ENCODE results near the gene TSPEAR. TPM values are rescaled to one million over a fixed set of nuclear protein-coding genes. Genes with fewer than 3 reads are reported as not detected.
"Not testable (repeated sequence)": the region's sequence is repeated elsewhere in the genome, so short reads cannot be mapped to it uniquely, and the experiment has no call there.

Gene TSPEAR
- total RNA-seq, 2 donors from 2014 or later, result not detected

GRCh38 chr21:44687671-44688070, 23.7 kb downstream of the TSPEAR start:
- H3K9me3 ChIP-seq (ENCODE audit: control insufficient read depth, low read length, poor library complexity, severe bottlenecking), result no peaks in the 10 kb centered on the region
- no peak overlapping the region for H3K4me3 Mint-ChIP-seq
- peaks cover 32% of the 10 kb centered on the region for H3K27me3 Mint-ChIP-seq
- H3K4me1 Mint-ChIP-seq, result peaks cover 17% of the 10 kb centered on the region
- no peak for DNase-seq
- ATAC-seq, result no peak
- no peak overlapping the region for H3K27ac Mint-ChIP-seq
- peaks cover 7% of the 10 kb centered on the region for H3K36me3 Mint-ChIP-seq (ENCODE audit: low read depth)

DNA sequence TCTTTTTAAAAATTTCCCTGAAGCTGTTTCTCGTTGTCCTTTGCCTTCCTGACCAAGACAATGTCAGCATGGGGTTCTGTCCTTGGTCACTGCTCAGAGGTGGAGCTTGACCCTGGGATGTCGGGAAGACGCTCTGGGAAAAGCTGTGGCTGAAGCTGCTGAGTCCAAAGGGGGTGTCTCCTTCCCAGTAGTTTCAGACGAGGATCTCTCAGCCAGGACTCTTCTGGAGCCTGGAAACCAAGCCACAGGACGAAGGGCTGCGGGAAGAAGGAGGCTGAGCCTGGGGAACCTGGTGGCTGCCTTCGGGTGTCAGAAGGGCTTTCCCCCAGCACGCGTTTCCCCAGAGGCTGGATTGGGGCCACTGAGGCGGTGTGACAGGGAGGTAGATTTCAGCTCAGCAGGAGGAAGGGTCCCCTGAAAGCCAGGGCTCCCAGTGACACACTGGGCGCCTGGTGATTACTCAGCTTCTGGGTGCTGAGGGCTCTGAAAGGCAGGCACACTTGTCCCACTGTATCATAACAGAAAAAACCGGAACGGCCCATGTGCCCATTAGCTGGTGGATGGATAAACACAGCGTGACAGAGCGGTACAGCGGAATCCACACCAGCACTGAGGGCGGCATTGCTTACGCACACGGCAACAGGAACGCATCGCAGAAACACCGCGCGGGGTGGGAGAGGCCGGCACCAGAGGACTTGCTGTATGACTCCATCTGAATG, 24.4 kb downstream of the TSPEAR start:
- no peak overlapping the region for H3K4me3 Mint-ChIP-seq
- peaks cover 38% of the 10 kb centered on the region for H3K27me3 Mint-ChIP-seq
- H3K36me3 Mint-ChIP-seq (ENCODE audit: low read depth), result peaks cover 7% of the 10 kb centered on the region
- H3K4me1 Mint-ChIP-seq, result peaks cover 17% of the 10 kb centered on the region
- H3K9me3 ChIP-seq (ENCODE audit: control insufficient read depth, low read length, poor library complexity, severe bottlenecking), result no peaks in the 10 kb centered on the region
- DNase-seq (no peak), ATAC-seq (no peak)
- H3K27ac Mint-ChIP-seq, result peak overlapping the region; percentile 51

DNA sequence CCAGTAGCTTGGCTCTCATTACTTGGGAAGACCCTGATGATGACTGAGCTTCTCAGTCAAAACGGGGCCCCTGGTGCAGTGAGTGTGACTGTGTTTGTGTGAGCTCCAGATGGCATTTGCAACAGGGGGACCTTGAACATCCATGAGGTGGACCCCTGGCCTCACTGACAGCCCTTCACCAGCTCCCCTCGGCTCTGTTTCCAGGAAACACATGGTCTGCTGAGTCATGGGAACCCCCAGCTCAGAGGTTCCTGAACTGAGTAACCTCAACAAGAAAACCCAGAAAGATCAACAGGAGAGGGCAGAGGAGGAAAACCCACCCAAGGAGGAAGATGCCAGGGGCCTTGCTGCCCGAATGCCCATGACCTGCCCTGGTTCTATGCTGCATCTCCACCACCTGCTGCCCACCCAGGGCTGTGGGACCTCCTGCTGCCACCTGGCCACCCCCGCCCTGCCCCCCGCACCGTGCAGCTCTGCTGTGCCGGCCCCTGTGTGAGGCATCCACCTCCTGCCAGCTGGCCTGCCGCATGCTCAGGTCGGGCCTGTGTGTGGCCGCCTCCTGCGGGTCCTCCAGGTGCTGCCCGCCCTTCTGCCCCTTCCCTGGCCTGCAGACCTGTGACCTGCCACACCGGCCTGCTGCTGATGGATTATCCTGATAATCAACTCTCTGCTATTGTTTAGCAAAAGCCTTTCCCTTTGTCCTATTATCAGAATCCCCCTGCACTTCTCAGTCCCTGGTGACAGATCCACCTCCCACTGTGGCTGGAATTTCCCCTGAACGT, 25.2 kb downstream of the TSPEAR start:
- H3K9me3 ChIP-seq (ENCODE audit: control insufficient read depth, low read length, poor library complexity, severe bottlenecking), result no peaks in the 10 kb centered on the region
- DNase-seq, result no peak
- Mint-ChIP-seq H3K36me3 (ENCODE audit: low read depth) (peaks cover 7% of the 10 kb centered on the region), H3K4me1 (peaks cover 14% of the 10 kb centered on the region), H3K4me3 (no peak overlapping the region), H3K27me3 (peaks cover 43% of the 10 kb centered on the region), H3K27ac (peak overlapping the region; percentile 51)
- ATAC-seq, result no peak

- not testable (repeated sequence) for H3K4me3 Mint-ChIP-seq; ATAC-seq; H3K36me3 Mint-ChIP-seq (ENCODE audit: low read depth); H3K9me3 ChIP-seq (ENCODE audit: control insufficient read depth, low read length, poor library complexity, severe bottlenecking); DNase-seq; H3K27ac Mint-ChIP-seq
- H3K4me1 Mint-ChIP-seq, result peaks cover 14% of the 10 kb centered on the region
- H3K27me3 Mint-ChIP-seq, result peaks cover 50% of the 10 kb centered on the region
Measured at GRCh38 chr21:44685050-44685449, 26.3 kb downstream of the TSPEAR start.

DNA sequence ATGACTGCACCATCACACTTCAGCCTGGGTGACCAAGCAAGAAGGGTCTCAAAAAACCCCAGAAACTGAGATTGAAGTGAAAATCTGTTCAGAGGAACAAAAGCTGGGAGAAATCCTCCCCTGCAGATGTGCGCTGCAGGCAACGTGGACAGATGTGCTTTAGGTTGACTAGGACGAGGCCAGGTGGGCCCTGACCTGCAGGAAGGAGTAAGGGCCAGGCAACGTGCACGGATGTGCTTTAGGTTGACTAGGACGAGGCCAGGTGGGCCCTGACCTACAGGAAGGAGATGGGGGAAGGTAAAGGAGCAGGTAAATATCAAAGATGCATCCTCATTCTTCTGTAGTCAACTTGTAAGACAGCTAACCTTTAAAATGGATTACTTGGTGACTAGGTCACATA, 26.9 kb downstream of the TSPEAR start:
- Mint-ChIP-seq H3K36me3 (ENCODE audit: low read depth) (peaks cover 7% of the 10 kb centered on the region), H3K4me3 (no peak overlapping the region), H3K27ac (no peak overlapping the region), H3K4me1 (peaks cover 14% of the 10 kb centered on the region), H3K27me3 (peaks cover 48% of the 10 kb centered on the region)
- ATAC-seq (no peak), DNase-seq (no peak)
- H3K9me3 ChIP-seq (ENCODE audit: control insufficient read depth, low read length, poor library complexity, severe bottlenecking), result no peaks in the 10 kb centered on the region

DNA sequence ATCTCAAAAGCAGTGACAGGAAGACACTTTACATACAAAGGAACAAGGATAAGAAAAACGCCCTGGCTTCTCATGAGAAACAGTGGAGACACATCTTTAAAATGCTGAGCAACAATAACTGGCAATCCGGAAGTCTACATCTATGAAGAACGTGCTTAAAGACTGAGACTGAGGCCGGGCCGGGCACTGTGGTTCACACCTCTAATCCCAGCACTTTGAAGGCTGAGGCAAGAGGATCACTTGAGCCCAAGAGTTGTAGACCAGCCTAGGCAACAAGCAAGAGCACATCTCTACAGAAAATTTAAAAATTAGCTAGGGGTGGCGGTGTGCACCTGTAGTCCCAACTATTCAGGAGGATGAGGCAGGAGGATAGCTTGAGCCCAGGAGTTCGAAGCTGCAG, 27.3 kb downstream of the TSPEAR start:
- ATAC-seq (no peak), DNase-seq (no peak)
- Mint-ChIP-seq H3K4me1 (peaks cover 14% of the 10 kb centered on the region), H3K27ac (no peak overlapping the region), H3K4me3 (no peak overlapping the region), H3K27me3 (peaks cover 48% of the 10 kb centered on the region), H3K36me3 (ENCODE audit: low read depth) (peaks cover 7% of the 10 kb centered on the region)
- H3K9me3 ChIP-seq (ENCODE audit: control insufficient read depth, low read length, poor library complexity, severe bottlenecking), result no peaks in the 10 kb centered on the region

DNA sequence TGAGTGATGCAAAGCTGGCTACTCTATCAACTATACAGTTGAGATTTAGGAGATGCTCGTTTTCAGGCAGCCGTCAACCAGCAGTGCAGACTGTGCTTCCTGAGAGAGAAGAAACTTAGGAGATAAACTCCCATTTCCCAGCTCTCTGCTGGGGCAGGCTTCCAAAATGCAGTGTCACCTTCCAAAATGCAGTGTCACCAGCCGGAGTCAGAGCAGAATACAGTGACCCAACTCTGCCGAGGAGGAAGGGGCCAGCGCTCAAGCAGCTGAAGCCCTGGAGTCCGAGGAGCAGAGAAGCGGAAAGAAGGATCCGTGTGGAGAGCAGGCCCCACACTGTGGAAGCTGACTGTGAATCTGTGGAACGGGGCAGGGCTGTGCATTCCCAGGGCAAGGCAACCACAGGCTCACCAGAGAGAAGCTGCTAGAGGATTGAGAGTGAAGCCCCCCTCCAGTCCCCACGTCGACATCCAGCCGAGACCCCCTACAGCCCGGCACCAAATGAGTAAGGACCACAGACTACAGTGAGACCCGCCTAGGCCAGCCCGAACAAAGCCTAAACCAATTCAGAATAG, 28.7 kb downstream of the TSPEAR start:
- H3K36me3 Mint-ChIP-seq (ENCODE audit: low read depth), result peaks cover 7% of the 10 kb centered on the region

GRCh38 chr21:44681861-44682579, 29.4 kb downstream of the TSPEAR start, which contains the start of gene KRTAP12-1:
Gene KRTAP12-1, minus strand, starts transcription at chr21:44682163. Its CDS starts 40 bp downstream, at chr21:44682123.
- Mint-ChIP-seq H3K4me1 (peaks cover 14% of the 10 kb centered on the region), H3K27ac (no peak within 1 kb of the TSS), H3K27me3 (peaks cover 46% of the 10 kb centered on the region), H3K4me3 (no peak within 1 kb of the TSS), H3K36me3 (ENCODE audit: low read depth) (peaks cover 7% of the 10 kb centered on the region)
- DNase-seq (no peak), ATAC-seq (no peak)
- H3K9me3 ChIP-seq (ENCODE audit: control insufficient read depth, low read length, poor library complexity, severe bottlenecking), result no peaks in the 10 kb centered on the region

More for the DNA sequence above, 28.7 kb downstream of the TSPEAR start:
- ATAC-seq (no peak), DNase-seq (no peak)
- no peak overlapping the region for H3K27ac Mint-ChIP-seq
- peaks cover 14% of the 10 kb centered on the region for H3K4me1 Mint-ChIP-seq
- H3K4me3 Mint-ChIP-seq, result no peak overlapping the region
- H3K9me3 ChIP-seq (ENCODE audit: control insufficient read depth, low read length, poor library complexity, severe bottlenecking), result no peaks in the 10 kb centered on the region
- H3K27me3 Mint-ChIP-seq, result peaks cover 48% of the 10 kb centered on the region

- no peak for DNase-seq
- no peak overlapping the region for H3K27ac Mint-ChIP-seq
- H3K27me3 Mint-ChIP-seq, result peaks cover 39% of the 10 kb centered on the region
- peaks cover 3% of the 10 kb centered on the region for H3K36me3 Mint-ChIP-seq (ENCODE audit: low read depth)
- no peak for ATAC-seq
- H3K9me3 ChIP-seq (ENCODE audit: control insufficient read depth, low read length, poor library complexity, severe bottlenecking), result no peaks in the 10 kb centered on the region
- H3K4me1 Mint-ChIP-seq, result peaks cover 10% of the 10 kb centered on the region
- no peak overlapping the region for H3K4me3 Mint-ChIP-seq
Measured at GRCh38 chr21:44681152-44681551, 30.2 kb downstream of the TSPEAR start.

DNA sequence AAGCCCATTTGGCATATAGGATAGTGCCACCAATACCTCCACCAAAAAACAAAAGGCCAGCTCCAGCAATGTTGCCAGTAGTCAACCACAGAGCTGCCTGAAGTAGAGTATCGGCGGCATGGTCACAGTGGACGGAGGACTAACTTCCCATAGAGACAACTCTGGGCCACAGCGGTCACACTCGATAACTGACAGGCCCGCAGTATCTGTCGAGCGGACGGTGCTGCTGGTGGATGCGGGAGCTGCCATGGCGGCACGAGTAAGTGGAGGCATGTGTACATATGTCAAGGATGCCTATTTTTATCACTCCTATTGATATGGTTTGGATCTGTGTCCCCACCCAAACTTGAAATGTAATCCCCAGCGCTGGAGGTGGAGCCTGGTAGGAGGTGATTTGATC, 33.5 kb downstream of the TSPEAR start:
- H3K4me3 Mint-ChIP-seq, result no peak overlapping the region
- DNase-seq (no peak), ATAC-seq (no peak)
- H3K27ac Mint-ChIP-seq, result no peak overlapping the region
- no peaks in the 10 kb centered on the region for H3K36me3 Mint-ChIP-seq (ENCODE audit: low read depth)
- peaks cover 21% of the 10 kb centered on the region for H3K27me3 Mint-ChIP-seq
- peaks cover 2% of the 10 kb centered on the region for H3K4me1 Mint-ChIP-seq
- no peaks in the 10 kb centered on the region for H3K9me3 ChIP-seq (ENCODE audit: control insufficient read depth, low read length, poor library complexity, severe bottlenecking)

DNA sequence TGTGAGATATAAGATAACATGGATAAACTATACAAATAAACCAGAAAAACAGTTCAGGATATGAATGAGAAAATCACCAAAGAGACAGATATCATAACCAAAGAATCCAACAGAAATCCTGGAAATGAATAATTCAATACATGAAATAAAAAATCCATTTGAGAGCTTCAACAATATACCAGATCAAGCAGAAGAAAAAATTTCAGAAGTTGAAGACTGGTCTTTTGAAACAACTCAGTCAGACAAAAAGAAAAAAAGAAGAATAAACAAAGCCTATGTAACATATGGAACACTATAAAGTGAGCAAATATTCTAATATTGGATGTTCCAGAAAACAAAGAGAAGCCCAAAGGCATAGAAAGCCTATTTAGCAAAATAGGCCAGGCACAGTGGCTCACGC, 39.5 kb downstream of the TSPEAR start:
- DNase-seq, result no peak
- H3K9me3 ChIP-seq (ENCODE audit: control insufficient read depth, low read length, poor library complexity, severe bottlenecking), result no peaks in the 10 kb centered on the region
- H3K27ac Mint-ChIP-seq, result no peak overlapping the region
- no peak overlapping the region for H3K4me3 Mint-ChIP-seq
- H3K4me1 Mint-ChIP-seq, result no peaks in the 10 kb centered on the region
- no peak for ATAC-seq
- H3K36me3 Mint-ChIP-seq (ENCODE audit: low read depth), result no peaks in the 10 kb centered on the region
- H3K27me3 Mint-ChIP-seq, result no peaks in the 10 kb centered on the region

- Mint-ChIP-seq H3K27me3 (peaks cover 1% of the 10 kb centered on the region), H3K27ac (no peak overlapping the region), H3K36me3 (ENCODE audit: low read depth) (no peaks in the 10 kb centered on the region), H3K4me1 (peaks cover 2% of the 10 kb centered on the region), H3K4me3 (no peak overlapping the region)
- no peaks in the 10 kb centered on the region for H3K9me3 ChIP-seq (ENCODE audit: control insufficient read depth, low read length, poor library complexity, severe bottlenecking)
- ATAC-seq (no peak), DNase-seq (no peak)
Measured at GRCh38 chr21:44670642-44671432, 40.5 kb downstream of the TSPEAR start.
